CMK (cell line): ENCODE results near the gene GAB1.

Experiments
- DNase-seq: peaks from one replicate; pipeline ENCODE4 v3.0.0-alpha.2; 2010; ENCODE audit warnings: low read depth

GAB1 gene

DNA sequence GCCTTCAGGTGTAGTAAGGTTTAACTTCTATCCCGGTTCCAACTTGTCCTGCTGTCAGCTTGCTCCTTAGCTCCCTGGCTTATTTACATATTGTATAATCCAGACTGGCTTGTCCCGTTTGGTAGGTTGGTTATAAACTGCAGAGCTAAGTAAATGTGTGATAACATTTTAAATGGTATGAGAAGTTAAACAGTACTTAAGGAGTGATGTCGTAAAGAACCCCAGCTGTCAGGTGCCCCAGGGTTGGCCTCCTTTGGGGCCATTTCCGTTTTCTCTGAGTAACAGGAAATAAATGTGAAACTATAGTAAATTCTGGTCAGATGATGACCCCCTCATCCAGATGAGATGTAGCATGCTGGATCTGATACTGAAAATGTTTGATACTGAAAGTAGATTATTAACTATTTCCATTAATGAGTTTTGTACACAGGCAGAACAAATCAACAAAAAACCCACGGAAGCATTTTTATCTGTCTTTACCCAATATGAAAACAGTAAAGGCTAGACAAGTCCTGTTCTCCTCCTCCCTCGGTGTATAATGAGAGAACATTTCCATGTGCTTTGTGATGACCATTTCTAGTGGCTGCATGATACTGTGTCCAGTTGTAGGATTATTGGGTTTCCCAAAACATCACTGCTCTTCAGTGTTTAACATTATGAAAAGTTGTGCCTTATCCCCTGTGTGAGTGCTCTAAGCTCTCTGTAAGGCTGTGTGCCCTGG lies 22.4 kb downstream of the GAB1 start:
- DNase-seq: no peak

DNA sequence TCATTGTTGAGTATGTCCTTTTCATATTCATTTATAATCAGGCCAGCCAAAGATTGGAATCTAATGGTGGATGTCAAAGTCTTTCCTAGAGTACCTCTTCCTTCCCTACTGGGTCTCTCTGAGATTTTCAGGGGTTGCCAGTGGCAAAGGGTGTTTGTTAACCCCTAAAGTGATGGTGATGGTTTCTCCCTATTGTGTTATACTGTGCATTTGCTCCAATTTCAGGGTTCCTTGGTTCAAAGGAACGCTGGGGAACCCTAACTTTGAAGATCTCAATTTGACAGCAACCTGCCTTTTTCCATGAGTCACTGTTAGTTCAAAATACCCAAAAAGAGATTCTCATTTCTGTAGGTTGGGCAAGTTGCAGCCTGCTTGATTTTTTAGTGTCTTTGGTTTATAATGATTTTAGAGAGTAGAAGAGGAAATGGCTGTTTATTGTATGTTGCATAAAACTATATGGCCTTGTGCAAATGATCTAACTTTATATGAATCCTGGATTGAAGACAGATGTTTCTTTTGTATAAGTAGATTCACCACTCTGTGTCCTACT lies 23.0 kb downstream of the GAB1 start:
- DNase-seq: no peak

DNA sequence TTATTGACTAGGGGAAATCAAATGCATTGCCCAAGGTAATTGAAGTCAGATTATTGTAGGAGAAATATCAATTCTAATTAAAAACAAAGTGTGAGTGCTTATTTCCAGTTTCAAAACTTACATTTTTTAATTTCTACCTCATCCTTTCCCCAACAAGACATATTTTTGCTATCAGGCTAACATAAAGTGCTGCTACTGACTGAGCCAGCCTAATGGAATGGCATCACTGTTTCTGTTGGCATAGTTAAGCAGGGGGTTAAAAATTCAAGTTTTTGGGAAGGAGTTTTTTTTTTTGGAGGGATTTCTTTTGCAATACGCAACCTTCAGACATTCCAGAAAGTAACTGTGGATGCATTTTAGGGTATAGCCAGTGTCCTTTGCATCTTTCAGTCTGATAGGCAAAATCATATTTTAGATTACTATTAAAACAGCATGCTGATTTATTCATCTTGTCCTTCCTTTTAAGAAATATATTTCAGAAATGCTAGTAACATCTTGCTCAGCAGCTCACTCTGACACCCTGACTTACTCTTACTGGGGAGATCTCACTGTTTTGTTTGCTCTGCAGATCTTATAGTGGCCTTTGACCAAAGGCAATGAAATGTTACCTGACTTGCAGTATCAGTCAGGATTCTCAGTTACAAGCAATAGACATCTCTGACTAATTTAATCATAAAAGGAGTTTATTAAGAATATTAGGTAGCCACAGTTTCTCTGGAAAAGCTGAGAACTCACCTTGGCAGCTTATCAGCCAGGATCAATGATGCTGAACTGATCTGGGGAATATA lies 24.4 kb downstream of the GAB1 start:
- no peak for DNase-seq

DNA sequence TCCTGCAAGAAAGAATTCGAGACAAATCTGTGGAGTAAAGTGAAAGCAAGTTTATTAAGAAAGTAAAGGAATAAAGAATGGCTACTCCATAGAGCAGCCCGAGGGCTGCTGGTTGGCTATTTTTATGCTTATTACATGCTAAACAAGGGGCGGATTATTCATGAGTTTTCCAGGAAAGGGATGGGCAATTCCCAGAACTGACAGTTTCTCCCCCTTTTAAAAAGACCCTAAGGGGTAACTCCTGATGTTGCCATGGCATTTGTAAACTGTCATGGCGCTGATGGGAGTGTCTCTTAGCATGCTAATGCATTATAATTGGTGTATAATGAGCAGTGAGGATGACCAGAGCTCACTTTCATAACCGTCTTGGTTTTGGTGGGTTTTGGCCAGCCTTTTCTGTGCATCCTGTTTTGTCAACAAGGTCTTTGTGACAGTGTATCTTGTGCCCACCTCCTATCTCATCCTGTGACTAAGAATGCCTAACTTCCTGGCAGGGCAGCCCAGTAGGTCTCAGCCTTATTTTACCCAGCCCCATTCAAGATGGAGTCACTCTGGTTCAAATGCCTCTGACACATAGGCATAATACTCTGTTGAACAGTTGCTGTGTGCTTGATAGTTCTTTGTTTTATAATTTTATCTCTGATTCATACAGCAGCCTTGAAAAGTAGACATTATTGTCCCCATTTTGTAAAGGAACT lies 25.8 kb downstream of the GAB1 start:
- no peak for DNase-seq

DNA sequence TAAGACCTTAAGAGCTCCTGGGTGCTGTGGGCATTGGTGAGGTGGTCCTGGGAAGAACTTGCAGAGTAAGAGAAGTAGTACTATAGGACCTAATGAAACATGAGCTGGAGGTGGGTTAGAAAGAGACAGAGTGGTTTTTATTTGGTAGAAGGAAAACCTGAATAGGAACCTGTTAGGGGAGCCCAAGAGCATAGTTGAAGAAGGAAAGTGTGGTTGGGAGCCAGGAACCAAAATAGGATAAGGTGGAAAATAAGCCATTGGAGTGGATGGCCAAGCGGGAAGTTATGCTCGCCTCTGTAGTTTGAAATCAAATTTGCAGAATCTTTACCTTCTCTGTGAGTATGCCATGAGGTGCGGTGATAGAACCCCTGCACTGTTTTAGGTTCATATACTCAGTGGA lies 26.7 kb downstream of the GAB1 start:
- DNase-seq: no peak

DNA sequence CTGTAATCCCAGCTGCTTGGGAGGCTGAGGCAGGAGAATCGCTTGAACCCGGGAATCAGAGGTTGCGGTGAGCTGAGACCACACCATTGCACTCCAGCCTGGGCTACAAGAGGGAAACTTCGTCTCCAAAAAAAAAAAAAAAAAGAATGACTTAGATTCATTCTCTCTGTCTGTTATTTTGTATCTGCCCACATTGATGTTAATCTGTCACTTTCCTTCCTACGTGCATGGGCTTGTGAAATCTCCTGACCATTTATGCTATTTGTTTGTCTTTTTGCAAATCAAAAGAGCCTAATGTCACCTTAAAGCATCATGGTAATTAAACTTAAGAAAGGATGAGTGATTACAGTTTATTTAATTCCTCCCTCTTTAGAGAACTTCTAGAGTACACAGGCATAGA lies 27.4 kb downstream of the GAB1 start:
- no peak for DNase-seq

DNA sequence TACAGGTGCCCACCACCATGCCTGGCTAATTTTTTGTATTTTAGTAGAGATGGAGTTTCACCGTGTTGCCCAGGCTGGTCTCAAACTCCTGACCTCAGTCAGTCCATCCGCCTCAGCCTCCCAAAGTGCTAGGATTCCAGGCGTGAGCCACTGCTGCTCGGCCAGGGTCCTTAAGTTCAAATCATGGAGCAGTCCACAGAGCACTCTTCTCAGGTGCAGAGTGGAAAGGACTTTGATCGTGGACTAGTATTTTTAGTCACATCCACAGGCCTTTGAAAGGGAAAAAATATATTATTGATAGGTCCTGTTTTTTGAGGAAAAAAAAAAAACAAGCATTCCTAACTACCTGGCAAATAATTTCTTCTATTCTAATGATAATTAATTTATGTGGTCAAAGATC lies 31.2 kb downstream of the GAB1 start:
- no peak for DNase-seq

DNA sequence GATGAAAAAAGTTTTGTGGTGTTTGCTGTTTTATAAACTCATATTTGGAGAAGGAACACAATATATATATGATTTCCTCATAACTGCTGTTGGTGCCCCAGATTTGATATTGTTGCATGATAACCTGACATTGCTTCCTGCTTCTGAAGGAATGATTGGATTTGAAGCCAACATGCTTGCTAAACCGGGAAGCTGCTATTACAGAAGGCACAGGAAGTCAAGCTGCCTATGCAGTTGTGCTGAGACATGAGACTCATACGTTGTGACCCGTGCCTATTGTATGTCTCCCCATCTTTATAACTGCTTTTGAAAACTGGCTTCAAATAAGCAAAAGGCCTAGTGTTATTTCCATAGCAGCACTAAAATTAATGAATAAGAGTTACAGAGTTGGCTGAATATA lies 32.9 kb downstream of the GAB1 start:
- no peak for DNase-seq

DNA sequence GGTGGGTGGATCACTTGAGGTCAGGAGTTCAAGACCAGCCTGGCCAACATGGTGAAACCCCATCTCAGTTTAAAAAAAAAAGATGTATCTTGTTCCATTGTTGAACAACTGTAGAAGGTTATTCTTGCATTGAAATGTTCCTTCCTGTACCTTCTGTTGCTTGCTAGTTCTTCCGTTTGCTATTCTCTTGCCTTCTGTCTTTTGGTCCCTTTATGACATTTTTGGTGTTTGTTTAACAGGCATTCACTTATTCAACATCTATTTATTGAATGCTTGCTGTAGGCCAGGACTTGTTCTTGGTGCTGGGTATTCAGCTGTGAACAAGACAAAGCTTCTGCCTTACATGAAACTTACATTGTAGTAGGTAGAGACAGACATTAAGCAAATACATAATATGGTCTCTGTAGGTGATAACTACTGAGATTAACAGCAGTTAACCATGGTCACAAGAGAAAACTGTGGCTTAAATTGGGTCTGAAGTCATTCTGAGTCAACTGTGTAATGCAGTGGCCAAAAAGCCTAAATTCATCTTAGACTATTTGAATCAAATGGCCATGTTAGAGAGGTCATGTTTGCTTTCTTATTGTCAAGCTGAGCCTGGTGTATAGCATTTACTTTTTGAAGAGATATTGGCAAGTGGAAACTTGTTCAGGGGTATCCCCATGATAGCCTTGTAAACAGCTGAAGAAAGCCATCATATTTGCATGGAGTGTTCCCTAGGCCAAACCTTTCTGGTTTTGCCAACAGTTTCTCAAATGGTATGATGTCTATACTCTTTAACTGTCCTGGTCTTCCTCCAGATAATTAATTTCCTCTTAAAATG lies 35.6 kb downstream of the GAB1 start:
- DNase-seq: no peak

DNA sequence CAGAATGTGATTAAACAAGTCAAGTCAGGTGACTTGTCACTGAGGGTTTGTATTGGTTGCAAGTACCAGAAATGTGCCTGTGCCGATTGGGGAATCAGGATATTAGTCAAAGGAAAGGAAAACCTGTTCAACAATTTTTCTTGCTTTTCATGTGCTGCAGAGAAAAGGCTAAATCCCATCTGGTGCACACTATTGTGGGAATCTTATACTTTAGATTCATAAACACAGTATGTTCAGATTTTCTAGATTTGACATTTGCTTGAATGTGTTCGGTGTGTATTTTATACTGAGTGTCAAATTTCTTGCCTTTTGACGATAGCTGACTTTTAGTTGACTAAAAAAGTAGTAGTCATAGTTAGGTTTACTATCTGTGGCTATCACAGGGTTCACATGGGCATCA lies 37.6 kb downstream of the GAB1 start:
- no peak for DNase-seq

DNA sequence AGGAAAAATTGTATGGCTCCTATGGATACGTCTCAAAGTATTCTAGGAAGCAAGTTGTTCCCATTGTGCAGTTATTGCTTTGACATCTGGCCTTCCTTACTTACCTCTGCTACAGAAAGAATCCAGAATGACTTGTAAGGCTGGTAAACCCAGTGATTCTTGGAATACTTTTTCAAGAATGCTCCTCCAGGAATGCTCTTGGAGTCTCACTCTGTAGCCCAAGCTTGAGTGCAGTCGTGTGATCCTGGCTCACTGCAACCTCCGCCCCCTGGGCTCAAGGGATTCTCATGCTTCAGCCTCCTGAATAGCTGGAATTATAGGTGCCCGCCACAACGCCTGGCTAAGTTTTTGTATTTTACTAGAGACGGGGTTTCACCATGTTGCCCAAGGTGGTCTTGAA lies 38.1 kb downstream of the GAB1 start:
- no peak for DNase-seq

DNA sequence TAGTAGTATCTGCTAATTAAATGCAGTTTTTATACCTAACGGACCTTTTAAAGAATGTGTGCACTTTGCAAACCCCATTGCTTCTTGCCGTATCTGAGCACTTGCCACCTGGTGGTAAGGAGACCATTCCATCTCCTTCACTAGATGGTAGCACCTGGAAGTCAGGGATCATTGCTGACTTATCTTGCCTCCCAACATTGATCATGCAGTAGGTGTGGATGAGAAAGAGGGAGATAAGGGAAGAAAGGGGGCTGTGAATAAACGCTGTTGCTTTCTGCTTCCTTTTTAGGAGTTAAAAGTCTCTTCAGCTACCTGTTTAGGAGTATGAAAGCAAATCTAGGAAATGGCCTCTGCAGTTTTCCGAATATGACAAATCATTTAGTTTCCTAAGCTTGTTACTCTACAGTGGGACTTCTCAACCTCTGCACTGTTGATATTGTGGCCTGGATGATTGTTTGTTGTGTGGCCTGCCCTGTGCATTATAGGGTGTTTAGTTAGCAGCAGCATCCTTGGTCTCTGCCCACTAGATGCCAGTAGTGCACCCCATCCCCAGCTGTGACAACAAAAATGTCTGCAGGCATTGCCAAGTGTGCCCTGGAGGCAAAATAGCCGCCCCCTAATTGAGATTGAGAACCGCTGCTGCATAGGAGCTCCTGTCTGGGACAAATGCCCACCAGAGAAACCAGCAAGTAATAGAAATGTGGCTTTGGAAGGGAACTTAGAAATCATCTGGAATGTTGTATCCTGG lies 38.8 kb downstream of the GAB1 start:
- no peak for DNase-seq

DNA sequence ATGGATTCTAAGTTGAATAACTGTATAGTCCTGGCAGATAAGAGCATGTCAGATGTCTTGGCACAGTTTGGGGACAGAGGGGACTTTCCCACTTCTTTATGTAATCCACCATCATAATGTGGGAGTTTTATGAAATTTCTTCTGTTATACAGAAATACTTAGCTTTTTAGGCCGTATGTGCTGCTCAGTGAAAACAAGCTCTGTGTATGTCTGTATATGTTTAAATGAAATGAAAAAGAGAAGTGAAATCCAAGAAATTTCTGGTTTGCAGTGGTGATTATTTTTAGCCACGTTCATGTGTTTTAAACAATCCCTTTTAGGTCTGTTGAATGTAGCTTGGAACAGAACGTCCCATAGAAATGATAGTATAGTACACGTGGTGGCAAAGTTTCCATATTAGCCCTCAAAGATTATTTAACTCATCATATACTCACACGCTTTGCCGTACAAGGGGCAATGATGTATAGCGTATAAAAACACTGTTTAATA lies 41.0 kb downstream of the GAB1 start:
- DNase-seq: no peak

DNA sequence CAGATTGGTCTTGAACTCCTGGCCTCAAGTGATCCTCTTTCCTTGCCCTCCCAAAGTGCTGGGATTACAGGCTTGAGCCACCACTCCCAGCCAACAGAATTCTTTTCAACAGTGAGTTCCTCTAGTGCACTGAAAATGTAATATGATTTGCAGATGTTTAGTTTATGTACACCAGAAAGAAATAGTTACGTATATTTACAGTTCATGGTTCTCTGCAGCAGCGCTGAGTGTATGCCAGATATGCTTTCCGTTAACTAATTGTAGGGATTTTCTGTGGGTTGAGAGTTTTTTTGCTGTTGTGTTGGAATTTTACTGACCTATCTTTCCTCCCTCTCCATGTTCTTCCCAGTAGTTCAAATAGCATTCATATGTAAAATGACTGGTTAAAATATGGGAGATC lies 44.0 kb downstream of the GAB1 start:
- DNase-seq: no peak

DNA sequence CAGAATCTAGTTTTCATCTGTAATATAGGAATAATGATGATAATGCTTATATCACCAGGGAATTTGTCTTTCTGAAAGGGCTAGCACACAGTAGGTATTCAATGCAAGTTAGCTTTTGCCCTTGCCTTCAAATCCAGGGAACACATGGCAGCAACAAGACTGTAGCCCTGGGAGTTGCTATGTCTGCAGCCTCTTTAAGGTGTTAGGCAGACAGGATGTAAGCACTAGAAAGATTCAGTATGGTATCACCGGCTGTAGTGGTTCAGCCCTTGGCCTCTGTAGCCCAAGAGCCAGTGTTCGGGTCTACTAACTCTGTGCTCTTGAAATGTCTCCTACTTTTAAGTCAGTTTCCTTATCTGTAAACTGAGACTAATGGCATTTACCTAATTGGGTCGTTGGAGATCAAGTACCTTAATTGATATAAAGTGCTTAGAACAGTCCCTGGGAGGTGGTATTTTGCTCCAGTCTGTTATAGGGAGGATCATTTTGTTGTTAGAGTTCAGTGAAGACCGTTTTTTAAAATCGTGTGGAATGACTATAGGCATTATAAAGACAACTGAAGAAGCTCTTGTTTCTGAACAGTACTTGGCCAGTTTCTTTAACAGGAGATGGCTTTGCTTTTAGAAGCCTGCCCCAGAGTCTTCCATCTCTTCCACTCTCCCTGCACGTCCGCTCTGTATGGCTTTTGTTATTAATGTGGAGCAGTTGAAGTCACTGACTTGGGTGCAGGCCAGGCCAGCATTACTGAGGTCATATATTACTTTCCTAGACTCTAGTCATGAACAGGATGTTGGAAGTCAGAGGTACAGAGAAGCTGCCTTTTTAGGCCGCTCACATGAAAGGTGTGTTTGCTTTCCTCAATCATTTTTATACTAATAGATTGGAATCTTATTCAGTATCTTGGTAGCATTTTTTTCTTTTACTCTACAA lies 44.8 kb downstream of the GAB1 start:
- DNase-seq: no peak

DNA sequence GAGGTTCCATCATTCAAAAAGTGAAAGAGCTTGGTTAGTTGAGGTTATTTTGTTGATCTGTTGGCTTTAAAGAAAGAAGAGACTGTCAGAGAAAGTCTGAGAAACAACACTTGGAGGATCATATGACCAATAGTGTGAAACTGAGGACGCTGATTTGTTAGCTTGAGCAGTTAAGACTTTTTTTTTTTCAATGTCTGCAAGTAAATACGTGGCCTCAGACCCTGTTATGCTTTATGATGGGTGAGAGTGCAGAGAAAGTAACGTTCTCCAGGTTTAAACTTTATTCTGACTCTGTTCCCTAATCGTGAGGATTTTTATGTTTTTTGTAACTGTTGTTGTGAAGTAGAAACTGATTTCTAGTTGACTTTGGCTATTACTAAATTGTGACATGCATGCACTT lies 45.9 kb downstream of the GAB1 start:
- no peak for DNase-seq

DNA sequence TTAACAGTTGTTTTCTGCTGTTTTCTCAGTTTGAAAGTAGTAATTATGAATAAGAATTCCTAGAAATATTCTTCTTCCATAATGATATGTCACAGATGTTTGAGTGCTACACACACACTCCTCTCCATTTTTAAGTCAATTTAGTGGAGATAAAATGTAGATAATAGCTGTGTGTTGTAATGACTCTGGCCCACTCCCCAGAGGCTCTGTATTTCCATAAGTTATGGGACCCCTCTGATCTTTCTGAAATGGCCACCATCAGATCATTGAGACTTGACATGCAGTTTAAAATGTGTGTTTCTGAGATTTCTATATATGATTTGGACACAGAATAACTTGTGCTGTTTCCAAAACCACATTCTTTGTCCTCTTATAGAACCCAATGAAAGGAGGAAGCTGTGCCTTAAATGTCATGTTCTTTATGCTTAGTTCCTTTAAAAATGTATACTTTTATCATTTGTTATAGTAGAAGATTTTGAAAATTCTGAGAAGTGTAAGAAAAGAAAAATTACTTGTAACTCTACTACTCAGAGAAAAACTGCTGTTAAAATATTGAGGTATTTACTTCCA lies 46.4 kb downstream of the GAB1 start:
- DNase-seq: no peak

DNA sequence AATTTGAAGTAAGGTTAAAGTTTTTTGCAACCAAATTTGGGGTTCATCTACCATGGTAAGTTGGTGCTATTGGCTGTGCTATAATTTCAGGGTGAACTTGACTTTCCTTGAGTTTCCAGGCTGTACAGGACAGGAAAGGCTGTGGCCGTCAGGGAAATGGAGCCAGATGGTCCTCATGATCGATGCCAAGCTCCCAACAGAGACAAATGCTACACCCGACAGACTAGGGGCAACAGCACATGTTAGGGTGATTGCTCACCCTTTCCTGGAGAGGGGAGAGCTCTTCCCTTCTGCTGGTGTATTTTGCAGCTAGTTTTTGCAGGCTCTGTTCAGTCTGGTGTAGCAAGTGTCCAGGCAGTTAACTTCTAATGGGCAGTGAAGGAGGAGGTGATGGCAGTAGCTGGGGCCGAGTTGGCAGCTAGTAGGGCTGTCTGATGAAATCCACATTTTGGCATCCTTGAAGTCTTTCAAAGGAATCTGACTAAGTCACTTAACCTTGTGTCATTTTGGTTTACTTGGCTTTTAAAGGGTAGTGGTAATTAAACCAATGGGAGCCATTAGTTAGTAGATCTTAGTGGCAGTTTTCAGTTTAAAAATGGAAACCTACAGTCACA lies 47.8 kb downstream of the GAB1 start:
- no peak for DNase-seq

DNA sequence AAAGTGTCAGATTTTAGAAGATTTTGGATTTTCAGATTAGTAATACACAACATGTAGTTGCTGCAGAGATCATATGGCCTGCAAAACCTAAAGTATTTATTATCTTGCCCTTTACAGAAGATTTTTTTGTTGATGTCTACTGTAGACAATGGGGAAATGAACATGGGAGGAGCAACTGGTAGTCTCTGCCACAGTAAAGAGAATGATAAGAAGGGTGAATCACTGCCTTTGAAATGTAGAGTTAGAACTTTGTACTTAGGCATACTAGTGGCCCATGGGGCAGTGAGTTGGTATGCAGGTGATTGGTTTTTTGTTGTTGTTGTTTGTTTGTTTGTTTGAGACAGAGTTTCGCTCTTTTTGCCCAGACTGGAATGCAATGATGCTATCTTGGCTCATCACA lies 50.1 kb downstream of the GAB1 start:
- no peak for DNase-seq
